GM23338 (cell line): ENCODE data around the gene ICAM2.

ENCODE experiments used
- EZH2phosphoT487 ChIP-seq: fragments of 200-600 bp; sonication (generic); IDR thresholded peaks from one replicate; pipeline ENCODE4 v1.8.1; 2018; ENCODE audit warnings: antibody characterized with exemption; ENCODE audit not compliant: unreplicated experiment
- TF ChIP-seq, protein P1 (sequence below), 2 experiments: fragments of 200-600 bp in 1 of 2; sonication (generic) in 1 of 2; conservative IDR thresholded peaks; 2 replicates each; pipeline versions ENCODE4 v1.5.1 to v1.6.1; 2016 to 2017; ENCODE audit warnings: antibody characterized with exemption in 2 of 2, low read depth in 2 of 2, mild to moderate bottlenecking in 2 of 2, moderate library complexity in 1 of 2
- TF ChIP-seq, protein P2 (sequence below): IDR thresholded peaks from one replicate; pipeline ENCODE4 v1.6.1; 2018; ENCODE audit warnings: antibody characterized with exemption; ENCODE audit not compliant: unreplicated experiment

DNA sequence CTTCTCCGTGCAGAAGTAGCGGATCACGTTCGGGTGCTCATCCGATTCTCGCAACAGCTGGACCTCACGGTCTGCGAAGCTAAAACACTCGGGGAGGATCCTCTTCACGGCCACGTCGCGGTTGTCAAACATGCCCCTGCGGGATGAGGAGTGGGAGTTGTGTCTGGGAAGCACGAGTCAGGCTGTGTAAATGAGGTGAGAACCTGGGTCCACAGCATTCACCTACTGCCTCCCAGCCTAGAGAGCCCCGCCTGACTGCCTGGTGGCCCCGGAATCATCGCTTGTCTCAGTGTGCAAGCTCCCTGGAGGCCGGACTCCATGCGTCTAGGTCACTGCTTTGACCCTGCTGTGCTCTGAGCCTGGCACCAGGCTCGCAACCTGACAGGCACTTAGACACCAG lies 33.9 kb upstream of the ICAM2 start:
- TF ChIP-seq, protein P1, sequence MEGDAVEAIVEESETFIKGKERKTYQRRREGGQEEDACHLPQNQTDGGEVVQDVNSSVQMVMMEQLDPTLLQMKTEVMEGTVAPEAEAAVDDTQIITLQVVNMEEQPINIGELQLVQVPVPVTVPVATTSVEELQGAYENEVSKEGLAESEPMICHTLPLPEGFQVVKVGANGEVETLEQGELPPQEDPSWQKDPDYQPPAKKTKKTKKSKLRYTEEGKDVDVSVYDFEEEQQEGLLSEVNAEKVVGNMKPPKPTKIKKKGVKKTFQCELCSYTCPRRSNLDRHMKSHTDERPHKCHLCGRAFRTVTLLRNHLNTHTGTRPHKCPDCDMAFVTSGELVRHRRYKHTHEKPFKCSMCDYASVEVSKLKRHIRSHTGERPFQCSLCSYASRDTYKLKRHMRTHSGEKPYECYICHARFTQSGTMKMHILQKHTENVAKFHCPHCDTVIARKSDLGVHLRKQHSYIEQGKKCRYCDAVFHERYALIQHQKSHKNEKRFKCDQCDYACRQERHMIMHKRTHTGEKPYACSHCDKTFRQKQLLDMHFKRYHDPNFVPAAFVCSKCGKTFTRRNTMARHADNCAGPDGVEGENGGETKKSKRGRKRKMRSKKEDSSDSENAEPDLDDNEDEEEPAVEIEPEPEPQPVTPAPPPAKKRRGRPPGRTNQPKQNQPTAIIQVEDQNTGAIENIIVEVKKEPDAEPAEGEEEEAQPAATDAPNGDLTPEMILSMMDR (conservative IDR thresholded peaks at IDR 0.05; ENCODE audit: low read depth in 2 of 2), result no peak
- TF ChIP-seq, protein P2, sequence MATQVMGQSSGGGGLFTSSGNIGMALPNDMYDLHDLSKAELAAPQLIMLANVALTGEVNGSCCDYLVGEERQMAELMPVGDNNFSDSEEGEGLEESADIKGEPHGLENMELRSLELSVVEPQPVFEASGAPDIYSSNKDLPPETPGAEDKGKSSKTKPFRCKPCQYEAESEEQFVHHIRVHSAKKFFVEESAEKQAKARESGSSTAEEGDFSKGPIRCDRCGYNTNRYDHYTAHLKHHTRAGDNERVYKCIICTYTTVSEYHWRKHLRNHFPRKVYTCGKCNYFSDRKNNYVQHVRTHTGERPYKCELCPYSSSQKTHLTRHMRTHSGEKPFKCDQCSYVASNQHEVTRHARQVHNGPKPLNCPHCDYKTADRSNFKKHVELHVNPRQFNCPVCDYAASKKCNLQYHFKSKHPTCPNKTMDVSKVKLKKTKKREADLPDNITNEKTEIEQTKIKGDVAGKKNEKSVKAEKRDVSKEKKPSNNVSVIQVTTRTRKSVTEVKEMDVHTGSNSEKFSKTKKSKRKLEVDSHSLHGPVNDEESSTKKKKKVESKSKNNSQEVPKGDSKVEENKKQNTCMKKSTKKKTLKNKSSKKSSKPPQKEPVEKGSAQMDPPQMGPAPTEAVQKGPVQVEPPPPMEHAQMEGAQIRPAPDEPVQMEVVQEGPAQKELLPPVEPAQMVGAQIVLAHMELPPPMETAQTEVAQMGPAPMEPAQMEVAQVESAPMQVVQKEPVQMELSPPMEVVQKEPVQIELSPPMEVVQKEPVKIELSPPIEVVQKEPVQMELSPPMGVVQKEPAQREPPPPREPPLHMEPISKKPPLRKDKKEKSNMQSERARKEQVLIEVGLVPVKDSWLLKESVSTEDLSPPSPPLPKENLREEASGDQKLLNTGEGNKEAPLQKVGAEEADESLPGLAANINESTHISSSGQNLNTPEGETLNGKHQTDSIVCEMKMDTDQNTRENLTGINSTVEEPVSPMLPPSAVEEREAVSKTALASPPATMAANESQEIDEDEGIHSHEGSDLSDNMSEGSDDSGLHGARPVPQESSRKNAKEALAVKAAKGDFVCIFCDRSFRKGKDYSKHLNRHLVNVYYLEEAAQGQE, result no peak
- no peak for TF ChIP-seq EZH2phosphoT487
